ENCODE results near the gene GPR61. TPM values are rescaled to one million over a fixed set of nuclear protein-coding genes. Genes with fewer than 3 reads are reported as not detected.

The GPR61 gene
- total RNA-seq, 1 experiment from 2014 or later, result not detected

DNA sequence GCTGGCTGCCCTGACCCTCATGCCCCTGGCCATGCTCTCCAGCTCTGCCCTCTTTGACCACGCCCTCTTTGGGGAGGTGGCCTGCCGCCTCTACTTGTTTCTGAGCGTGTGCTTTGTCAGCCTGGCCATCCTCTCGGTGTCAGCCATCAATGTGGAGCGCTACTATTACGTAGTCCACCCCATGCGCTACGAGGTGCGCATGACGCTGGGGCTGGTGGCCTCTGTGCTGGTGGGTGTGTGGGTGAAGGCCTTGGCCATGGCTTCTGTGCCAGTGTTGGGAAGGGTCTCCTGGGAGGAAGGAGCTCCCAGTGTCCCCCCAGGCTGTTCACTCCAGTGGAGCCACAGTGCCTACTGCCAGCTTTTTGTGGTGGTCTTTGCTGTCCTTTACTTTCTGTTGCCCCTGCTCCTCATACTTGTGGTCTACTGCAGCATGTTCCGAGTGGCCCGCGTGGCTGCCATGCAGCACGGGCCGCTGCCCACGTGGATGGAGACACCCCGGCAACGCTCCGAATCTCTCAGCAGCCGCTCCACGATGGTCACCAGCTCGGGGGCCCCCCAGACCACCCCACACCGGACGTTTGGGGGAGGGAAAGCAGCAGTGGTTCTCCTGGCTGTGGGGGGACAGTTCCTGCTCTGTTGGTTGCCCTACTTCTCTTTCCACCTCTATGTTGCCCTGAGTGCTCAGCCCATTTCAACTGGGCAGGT is 3.8 kb downstream of the GPR61 start:
- Histone ChIP-seq H3K79me2 (ENCODE audit: low read depth) (peaks cover 18% of the 10 kb centered on the region), H3K4me3 (no peak overlapping the region), H3F3A (ENCODE audit: insufficient read depth, low read depth) (0 out of 2 replicates have a peak, but pooled peaks cover 8% of the 10 kb centered on the region), H3K27ac (no peak overlapping the region), H3K36me3 (ENCODE audit: low read depth) (no peaks in the 10 kb centered on the region), H4K20me1 (ENCODE audit: insufficient read depth) (no peaks in the 10 kb centered on the region), H3K9me2 (ENCODE audit: insufficient read depth) (no peaks in the 10 kb centered on the region), H3K4me2 (no peak overlapping the region), H3K9me3 (ENCODE audit: insufficient read depth, low read depth) (no peaks in the 10 kb centered on the region), H3K27me3 (ENCODE audit: insufficient read depth, low read depth) (peaks cover 24% of the 10 kb centered on the region), H2AFZ (no peak overlapping the region), H3K4me1 (replicated peaks; ENCODE audit: insufficient read depth) (peaks cover 14% of the 10 kb centered on the region)
- CTCF ChIA-PET, result no interaction called here
- no TSS peak for BruUV-seq (replicated peaks)
- no peak for DNase-seq
- POLR2A ChIA-PET (ENCODE audit: unreplicated experiment), result interaction anchor here (0.6 kb wide), 1 partner anchor 282 kb away, joined by 6 read pairs; no protein-coding TSS in a partner anchor
- intact Hi-C loops (cut with micrococcal nuclease; ENCODE audit: unreplicated experiment), result no loop called here
- TF ChIP-seq EZH2 (IDR thresholded peaks at IDR 0.05; ENCODE audit: low read depth), result no peak
- TF ChIP-seq, protein P1, sequence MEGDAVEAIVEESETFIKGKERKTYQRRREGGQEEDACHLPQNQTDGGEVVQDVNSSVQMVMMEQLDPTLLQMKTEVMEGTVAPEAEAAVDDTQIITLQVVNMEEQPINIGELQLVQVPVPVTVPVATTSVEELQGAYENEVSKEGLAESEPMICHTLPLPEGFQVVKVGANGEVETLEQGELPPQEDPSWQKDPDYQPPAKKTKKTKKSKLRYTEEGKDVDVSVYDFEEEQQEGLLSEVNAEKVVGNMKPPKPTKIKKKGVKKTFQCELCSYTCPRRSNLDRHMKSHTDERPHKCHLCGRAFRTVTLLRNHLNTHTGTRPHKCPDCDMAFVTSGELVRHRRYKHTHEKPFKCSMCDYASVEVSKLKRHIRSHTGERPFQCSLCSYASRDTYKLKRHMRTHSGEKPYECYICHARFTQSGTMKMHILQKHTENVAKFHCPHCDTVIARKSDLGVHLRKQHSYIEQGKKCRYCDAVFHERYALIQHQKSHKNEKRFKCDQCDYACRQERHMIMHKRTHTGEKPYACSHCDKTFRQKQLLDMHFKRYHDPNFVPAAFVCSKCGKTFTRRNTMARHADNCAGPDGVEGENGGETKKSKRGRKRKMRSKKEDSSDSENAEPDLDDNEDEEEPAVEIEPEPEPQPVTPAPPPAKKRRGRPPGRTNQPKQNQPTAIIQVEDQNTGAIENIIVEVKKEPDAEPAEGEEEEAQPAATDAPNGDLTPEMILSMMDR (conservative IDR thresholded peaks at IDR 0.05), result no peak

DNA sequence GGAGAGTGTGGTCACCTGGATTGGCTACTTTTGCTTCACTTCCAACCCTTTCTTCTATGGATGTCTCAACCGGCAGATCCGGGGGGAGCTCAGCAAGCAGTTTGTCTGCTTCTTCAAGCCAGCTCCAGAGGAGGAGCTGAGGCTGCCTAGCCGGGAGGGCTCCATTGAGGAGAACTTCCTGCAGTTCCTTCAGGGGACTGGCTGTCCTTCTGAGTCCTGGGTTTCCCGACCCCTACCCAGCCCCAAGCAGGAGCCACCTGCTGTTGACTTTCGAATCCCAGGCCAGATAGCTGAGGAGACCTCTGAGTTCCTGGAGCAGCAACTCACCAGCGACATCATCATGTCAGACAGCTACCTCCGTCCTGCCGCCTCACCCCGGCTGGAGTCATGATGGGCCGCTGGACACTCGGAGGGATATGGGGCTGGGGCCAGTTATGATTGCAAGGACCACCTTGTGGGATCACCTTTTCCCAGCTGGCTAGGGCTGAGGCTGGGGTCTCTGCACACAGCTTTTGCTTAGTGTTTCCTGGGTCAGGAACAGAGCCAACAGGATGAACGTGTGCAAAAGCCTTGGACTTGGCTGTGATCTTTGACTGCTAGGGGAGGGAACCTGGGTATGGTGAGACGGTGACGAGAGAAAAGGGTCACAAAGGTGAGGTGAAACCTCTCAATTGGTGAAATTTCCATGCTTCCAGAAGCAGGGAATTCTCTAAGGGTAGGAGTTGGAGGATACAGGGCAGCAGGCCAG is 4.5 kb downstream of the GPR61 start:
- Histone ChIP-seq H3K9me2 (ENCODE audit: insufficient read depth) (no peaks in the 10 kb centered on the region), H3K4me3 (no peak overlapping the region), H3K79me2 (ENCODE audit: low read depth) (peaks cover 25% of the 10 kb centered on the region), H2AFZ (no peak overlapping the region), H4K20me1 (ENCODE audit: insufficient read depth) (peaks cover 3% of the 10 kb centered on the region), H3K9me3 (ENCODE audit: insufficient read depth, low read depth) (no peaks in the 10 kb centered on the region), H3K4me2 (no peak overlapping the region), H3K27ac (no peak overlapping the region), H3K36me3 (ENCODE audit: low read depth) (no peaks in the 10 kb centered on the region), H3K27me3 (ENCODE audit: insufficient read depth, low read depth) (peaks cover 23% of the 10 kb centered on the region), H3K4me1 (replicated peaks; ENCODE audit: insufficient read depth) (peaks cover 14% of the 10 kb centered on the region), H3F3A (ENCODE audit: insufficient read depth, low read depth) (0 out of 2 replicates have a peak, but pooled peaks cover 8% of the 10 kb centered on the region)
- BruUV-seq (replicated peaks), result no TSS peak
- ChIA-PET CTCF (no interaction called here), POLR2A (ENCODE audit: unreplicated experiment) (interaction anchor here (0.6 kb wide), 1 partner anchor 282 kb away, joined by 6 read pairs; no protein-coding TSS in a partner anchor)
- no peak for TF ChIP-seq EZH2 (IDR thresholded peaks at IDR 0.05; ENCODE audit: low read depth)
- TF ChIP-seq, protein P1 (conservative IDR thresholded peaks at IDR 0.05), result no peak
- intact Hi-C loops (cut with micrococcal nuclease; ENCODE audit: unreplicated experiment), result no loop called here
- DNase-seq, result no peak

DNA sequence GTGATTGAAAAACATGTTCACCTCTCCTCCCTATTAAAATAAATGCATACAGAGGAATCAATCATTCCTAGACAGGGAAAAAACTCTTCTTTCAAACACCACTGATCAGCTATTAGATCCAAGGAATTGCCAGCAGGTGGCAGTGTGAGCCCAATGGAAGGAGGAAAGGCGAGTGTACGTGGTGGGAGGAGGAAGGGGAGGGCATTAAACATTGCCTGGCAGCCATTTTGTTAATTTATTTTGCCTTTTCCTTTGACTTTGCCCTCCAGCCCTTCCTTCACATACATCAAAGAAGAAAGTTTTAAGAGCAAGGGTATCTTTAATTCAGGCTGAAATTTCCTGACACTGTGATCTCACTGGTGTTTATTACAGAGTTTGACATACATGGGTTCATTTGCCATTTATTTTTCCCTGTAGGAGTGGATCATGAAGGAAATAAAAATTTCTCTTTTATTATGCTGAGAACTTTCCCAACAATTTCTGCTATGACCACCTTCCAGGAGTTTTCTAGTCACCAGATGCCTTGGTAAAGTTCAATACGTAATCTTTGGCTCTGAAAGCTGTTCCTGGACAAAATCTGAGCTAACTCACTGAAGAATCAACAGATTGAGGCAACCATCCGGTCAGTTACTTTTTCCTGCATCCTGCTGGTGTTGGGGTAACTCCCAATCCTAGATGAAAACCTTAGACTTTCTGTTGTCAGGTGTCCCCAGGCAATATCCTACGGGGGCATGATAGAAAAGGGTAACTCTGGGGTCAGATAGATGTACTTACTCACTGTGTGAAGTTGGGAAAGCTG is 6.8 kb downstream of the GPR61 start:
- Histone ChIP-seq H3K27me3 (ENCODE audit: insufficient read depth, low read depth) (peaks cover 5% of the 10 kb centered on the region; the same call in 1 of the 2 replicates), H3K79me2 (ENCODE audit: low read depth) (peaks cover 49% of the 10 kb centered on the region), H3K36me3 (ENCODE audit: low read depth) (no peaks in the 10 kb centered on the region), H3K9me3 (ENCODE audit: insufficient read depth, low read depth) (no peaks in the 10 kb centered on the region), H4K20me1 (ENCODE audit: insufficient read depth) (peaks cover 22% of the 10 kb centered on the region), H3K4me2 (peak overlapping the region; percentile 95), H3K9me2 (ENCODE audit: insufficient read depth) (no peaks in the 10 kb centered on the region), H2AFZ (peak overlapping the region; percentile 88), H3K4me3 (peak overlapping the region; percentile 93), H3K27ac (peak overlapping the region; percentile 91), H3K4me1 (replicated peaks; ENCODE audit: insufficient read depth) (peaks cover 23% of the 10 kb centered on the region), H3F3A (ENCODE audit: insufficient read depth, low read depth) (0 out of 2 replicates have a peak, but pooled peaks cover 8% of the 10 kb centered on the region)
- TF ChIP-seq, protein P1 (conservative IDR thresholded peaks at IDR 0.05), result peak; percentile 98
- TF ChIP-seq EZH2 (IDR thresholded peaks at IDR 0.05; ENCODE audit: low read depth), result no peak
- peak; percentile 80 to 81 for DNase-seq
- CTCF ChIA-PET, result interaction anchor here (0.6 to 2.1 kb wide), 12 partner anchors 24 to 877 kb away, joined by 3 to 22 read pairs (median 4); partner anchors contain the start of gene AHCYL1
- intact Hi-C loops (cut with micrococcal nuclease; ENCODE audit: unreplicated experiment), result loop anchor here (1.0 to 5.0 kb wide), 9 partner anchors 24 to 560 kb away; partner anchors contain the start of gene AHCYL1
- no TSS peak for BruUV-seq (replicated peaks)
- POLR2A ChIA-PET (ENCODE audit: unreplicated experiment), result no interaction called here
